CD14-positive monocyte (primary cell): ENCODE measurements around the gene CTDP1. TPM values are rescaled to one million over a fixed set of nuclear protein-coding genes. Genes with fewer than 3 reads are reported as not detected.
A peak's percentile ranks its signal among the peaks of the same experiment; 100 is the strongest.
"Not testable (repeated sequence)": the region's sequence is repeated elsewhere in the genome, so short reads cannot be mapped to it uniquely, and the experiment has no call there.

Source experiments
- DNase-seq, 3 donors: peaks; one replicate each; pipeline ENCODE4 v3.0.0-alpha.2; 2011 to 2022
- H2AFZ ChIP-seq: 2 replicates; pipeline ENCODE4 v1.6.0; 2012; ENCODE audit warnings: mild to moderate bottlenecking, low read depth, low read length, inconsistent platforms; ENCODE audit not compliant: insufficient read depth, poor library complexity, severe bottlenecking
- H3K27ac ChIP-seq, 2 donors: 1 replicate in 1 of 2; 2 replicates in 1 of 2; pipeline ENCODE4 v1.5.1; 2012 to 2013; ENCODE audit warnings: low read length in 2 of 2, control low read depth in 1 of 2, inconsistent platforms in 1 of 2, low read depth in 1 of 2, mild to moderate bottlenecking in 1 of 2
- H3K27me3 ChIP-seq, 2 donors: one replicate each; pipeline versions ENCODE4 v1.6.0 to v1.6.1; 2011 to 2013; ENCODE audit warnings: low read length in 2 of 2; ENCODE audit not compliant: control insufficient read depth in 2 of 2, insufficient read depth in 2 of 2
- H3K36me3 ChIP-seq, 2 donors: replicated peaks in 1 of 2; 1 replicate in 1 of 2; 2 replicates in 1 of 2; pipeline versions ENCODE4 v1.5.1 to v1.6.1; 2012 to 2013; ENCODE audit warnings: low read length in 2 of 2, control low read depth in 1 of 2, inconsistent platforms in 1 of 2, mild to moderate bottlenecking in 1 of 2; ENCODE audit not compliant: insufficient read depth in 2 of 2, control insufficient read depth in 1 of 2
- H3K4me1 ChIP-seq, 2 donors: 1 replicate in 1 of 2; 2 replicates in 1 of 2; pipeline versions ENCODE4 v1.5.1 to v1.6.1; 2012 to 2013; ENCODE audit warnings: low read length in 2 of 2, control low read depth in 1 of 2, inconsistent platforms in 1 of 2, mild to moderate bottlenecking in 1 of 2, moderate library complexity in 1 of 2; ENCODE audit not compliant: insufficient read depth in 2 of 2, control insufficient read depth in 1 of 2
- H3K4me2 ChIP-seq: replicated peaks from 2 replicates; pipeline ENCODE3; 2012; ENCODE audit warnings: low read length, moderate library complexity, mild to moderate bottlenecking; ENCODE audit not compliant: poor library complexity, severe bottlenecking; ENCODE audit errors: extremely low read depth
- H3K4me3 ChIP-seq, 3 experiments: fragments of 200-600 bp in 1 of 3; sonication (generic) in 1 of 3; replicated peaks in 1 of 3; 1 replicate in 2 of 3; 2 replicates in 1 of 3; pipeline ENCODE4 v1.5.1; 2011 to 2013; ENCODE audit warnings: low read length in 3 of 3, mild to moderate bottlenecking in 3 of 3, control low read depth in 2 of 3, low read depth in 2 of 3, inconsistent platforms in 1 of 3, moderate library complexity in 1 of 3
- H3K79me2 ChIP-seq: 2 replicates; pipeline ENCODE4 v1.6.0; 2012; ENCODE audit warnings: mild to moderate bottlenecking, control low read depth, inconsistent platforms, low read length, moderate library complexity; ENCODE audit not compliant: insufficient read depth
- H3K9ac ChIP-seq: 2 replicates; pipeline ENCODE4 v1.6.0; 2017; ENCODE audit warnings: low read length, mild to moderate bottlenecking; ENCODE audit not compliant: insufficient read depth, poor library complexity, severe bottlenecking
- H3K9me3 ChIP-seq, 2 donors: replicated peaks in 1 of 2; 1 replicate in 1 of 2; 2 replicates in 1 of 2; pipeline versions ENCODE4 v1.5.1 to v1.6.1; 2012 to 2013; ENCODE audit warnings: low read length in 2 of 2, control low read depth in 1 of 2; ENCODE audit not compliant: control insufficient read depth in 1 of 2, insufficient read depth in 1 of 2
- H4K20me1 ChIP-seq: 2 replicates; pipeline ENCODE4 v1.6.0; 2012; ENCODE audit warnings: mild to moderate bottlenecking, low read length, control low read depth, moderate library complexity; ENCODE audit not compliant: insufficient read depth
- H3K27ac Mint-ChIP-seq, 7 donors: one replicate each; pipeline ENCODE4 v1.8.0; 2020; ENCODE audit warnings: mild to moderate bottlenecking in 7 of 7, mixed read lengths in 7 of 7, moderate library complexity in 6 of 7, inconsistent platforms in 2 of 7
- H3K27me3 Mint-ChIP-seq, 3 donors: one replicate each; pipeline ENCODE4 v1.8.0; 2021 to 2022; ENCODE audit warnings: low read depth in 3 of 3, mild to moderate bottlenecking in 3 of 3, mixed read lengths in 3 of 3, moderate library complexity in 3 of 3, inconsistent platforms in 1 of 3
- H3K36me3 Mint-ChIP-seq, 2 donors: one replicate each; pipeline ENCODE4 v1.8.0; 2020; ENCODE audit warnings: mixed read lengths in 2 of 2, inconsistent platforms in 1 of 2, mild to moderate bottlenecking in 1 of 2
- H3K4me1 Mint-ChIP-seq: one replicate; pipeline ENCODE4 v1.8.0; 2020; ENCODE audit warnings: mild to moderate bottlenecking, mixed read lengths
- H3K4me3 Mint-ChIP-seq, 2 donors: one replicate each; pipeline ENCODE4 v1.8.0; 2020; ENCODE audit warnings: mild to moderate bottlenecking in 2 of 2, mixed read lengths in 2 of 2, moderate library complexity in 1 of 2
- H3K9me3 Mint-ChIP-seq, 7 donors: one replicate each; pipeline ENCODE4 v1.8.0; 2020 to 2022; ENCODE audit warnings: mixed read lengths in 7 of 7, mild to moderate bottlenecking in 6 of 7, moderate library complexity in 6 of 7, inconsistent platforms in 2 of 7
- CTCF ChIP-seq: fragments of 200-600 bp; IDR thresholded peaks from one replicate; pipeline ENCODE4 v1.8.0; 2022; ENCODE audit warnings: antibody characterized with exemption, mild to moderate bottlenecking
- WGBS: methylation state at CpG from one replicate; pipeline ENCODE4 v1.1.5; 2013; ENCODE audit warnings: missing lambda C conversion rate; ENCODE audit not compliant: insufficient coverage; 5-methylcytosine and 5-hydroxymethylcytosine counted together
- intact Hi-C, 2 donors: fragments of 100-400 bp; cut with micrococcal nuclease; formaldehyde crosslinking; loops; one replicate each; pipeline versions ENCODE4 v1.15.0 to v1.15.1; 2023
- polyA plus RNA-seq, 3 donors: library from polyadenylated mRNA; depleted of rRNA in 1 of 3; unstranded in 2 of 3; stranded (reverse) in 1 of 3; fragments of 300-500 nt in 2 of 3; fragments of >200 nt in 1 of 3; fragmentation: Illumina TruSeq in 2 of 3; gene quantifications; 1 replicate in 2 of 3; 2 replicates in 1 of 3; pipeline ENCODE4 v1.2.3, GENCODE V29; 2012 to 2021

Gene CTDP1
- polyA plus RNA-seq, 3 donors: 9.1 to 13.9 (median 9.1) TPM

- DNase-seq: no peak
- H3K4me1 ChIP-seq: no peaks in the 10 kb centered on the region
- WGBS: 97% methylated on average over 6 of the region's 12 CpGs
- Mint-ChIP-seq H3K27ac (peak overlapping the region in 1 of 7 donors; percentile 26), H3K4me1 (no peaks in the 10 kb centered on the region), H3K36me3 (peaks cover 93 to 97% of the 10 kb centered on the region in 2 donors), H3K9me3 (peaks cover 69 to 93% (median 82%) of the 10 kb centered on the region in 7 donors), H3K27me3 (peaks cover 0 to 2% (median 0%) of the 10 kb centered on the region in 3 donors), H3K4me3 (no peak overlapping the region)
- peak overlapping the region in 1 of 3 experiments; percentile 50 for H3K4me3 ChIP-seq
- no peak overlapping the region for H3K9ac ChIP-seq
- peaks cover 75 to 100% of the 10 kb centered on the region in 2 donors for H3K36me3 ChIP-seq
- TF ChIP-seq CTCF: no peak
- H4K20me1 ChIP-seq: peaks cover 2% of the 10 kb centered on the region
- no peak overlapping the region for H3K27ac ChIP-seq
- peaks cover 48% of the 10 kb centered on the region for H3K79me2 ChIP-seq
- H3K9me3 ChIP-seq: peaks cover 94 to 100% of the 10 kb centered on the region in 2 donors
- intact Hi-C loops: no loop called here
- no peak overlapping the region for H2AFZ ChIP-seq
- H3K4me2 ChIP-seq: no peak overlapping the region
- H3K27me3 ChIP-seq: no peaks in the 10 kb centered on the region
These were observed 50.0 kb downstream of the CTDP1 start for GRCh38 chr18:79729611-79730010.

GRCh38 chr18:79730804-79731203, 51.2 kb downstream of the CTDP1 start:
- peaks cover 77 to 100% of the 10 kb centered on the region in 2 donors for H3K36me3 ChIP-seq
- peaks cover 80 to 95% (median 87%) of the 10 kb centered on the region in 7 donors for H3K9me3 Mint-ChIP-seq
- H3K27me3 ChIP-seq: no peaks in the 10 kb centered on the region
- intact Hi-C loops: no loop called here
- no peak overlapping the region for H3K27ac Mint-ChIP-seq
- H3K4me3 ChIP-seq: peak overlapping the region in 1 of 3 experiments; percentile 50
- H3K9me3 ChIP-seq: peaks cover 94 to 100% of the 10 kb centered on the region in 2 donors
- H3K27me3 Mint-ChIP-seq: peaks cover 0 to 2% (median 0%) of the 10 kb centered on the region in 3 donors
- no peak for TF ChIP-seq CTCF
- no peaks in the 10 kb centered on the region for H3K4me1 ChIP-seq
- WGBS: 99% methylated on average over 11 of the region's 11 CpGs
- H3K4me2 ChIP-seq: no peak overlapping the region
- no peak overlapping the region for H3K4me3 Mint-ChIP-seq
- peaks cover 93 to 97% of the 10 kb centered on the region in 2 donors for H3K36me3 Mint-ChIP-seq
- H3K27ac ChIP-seq: no peak overlapping the region
- no peaks in the 10 kb centered on the region for H3K4me1 Mint-ChIP-seq
- DNase-seq: no peak
- peaks cover 36% of the 10 kb centered on the region for H3K79me2 ChIP-seq
- H4K20me1 ChIP-seq: no peaks in the 10 kb centered on the region
- H2AFZ ChIP-seq: no peak overlapping the region
- no peak overlapping the region for H3K9ac ChIP-seq

- H3K9me3 ChIP-seq: peaks cover 97 to 100% of the 10 kb centered on the region in 2 donors
- H4K20me1 ChIP-seq, intact Hi-C loops, H2AFZ ChIP-seq, H3K27me3 Mint-ChIP-seq, H3K4me2 ChIP-seq, H3K4me1 ChIP-seq, H3K4me1 Mint-ChIP-seq, DNase-seq, H3K27me3 ChIP-seq, H3K27ac ChIP-seq, H3K4me3 Mint-ChIP-seq, H3K9ac ChIP-seq: not testable (repeated sequence)
- peak overlapping the region in 1 of 3 experiments; percentile 50 for H3K4me3 ChIP-seq
- WGBS: 99% methylated on average over 11 of the region's 17 CpGs
- H3K27ac Mint-ChIP-seq: peak overlapping the region in 1 of 7 donors; percentile 20
- peaks cover 77 to 94% (median 87%) of the 10 kb centered on the region in 7 donors for H3K9me3 Mint-ChIP-seq
- H3K36me3 ChIP-seq: peaks cover 82 to 100% of the 10 kb centered on the region in 2 donors
- H3K79me2 ChIP-seq: peaks cover 24% of the 10 kb centered on the region
- peaks cover 94 to 97% of the 10 kb centered on the region in 2 donors for H3K36me3 Mint-ChIP-seq
These were observed 52.5 kb downstream of the CTDP1 start for GRCh38 chr18:79731881-79732720.
